Stimulated activated CD8-positive, alpha-beta memory T cell treated with anti-CD3 and anti-CD28 coated beads, Interleukin-7, amount 100 ng/mL, for 24 hours (primary cell): ENCODE data around the gene TOGARAM1.

Experiments used
- DNase-seq: peaks from one replicate; pipeline ENCODE4 v3.0.0-alpha.2; 2020; ENCODE audit warnings: low read depth

Gene TOGARAM1

DNA sequence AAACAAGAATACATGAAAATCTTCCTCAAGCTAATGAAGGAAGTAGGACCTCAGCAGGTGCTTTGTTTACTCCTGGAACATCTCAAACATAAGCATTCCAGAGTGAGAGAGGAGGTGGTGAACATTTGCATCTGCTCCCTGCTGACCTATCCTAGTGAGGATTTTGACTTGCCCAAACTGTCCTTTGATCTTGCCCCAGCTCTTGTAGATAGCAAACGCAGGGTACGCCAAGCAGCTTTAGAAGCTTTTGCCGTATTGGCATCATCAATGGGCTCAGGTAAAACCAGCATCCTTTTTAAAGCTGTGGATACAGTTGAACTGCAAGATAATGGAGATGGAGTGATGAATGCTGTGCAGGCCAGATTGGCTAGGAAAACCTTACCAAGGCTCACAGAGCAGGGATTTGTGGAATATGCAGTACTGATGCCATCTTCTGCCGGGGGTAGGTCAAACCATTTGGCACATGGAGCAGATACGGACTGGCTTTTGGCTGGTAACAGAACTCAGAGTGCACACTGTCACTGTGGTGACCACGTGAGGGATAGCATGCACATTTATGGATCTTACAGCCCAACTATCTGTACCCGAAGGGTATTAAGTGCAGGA lies 1.9 kb downstream of the TOGARAM1 start:
- DNase-seq, result no peak

DNA sequence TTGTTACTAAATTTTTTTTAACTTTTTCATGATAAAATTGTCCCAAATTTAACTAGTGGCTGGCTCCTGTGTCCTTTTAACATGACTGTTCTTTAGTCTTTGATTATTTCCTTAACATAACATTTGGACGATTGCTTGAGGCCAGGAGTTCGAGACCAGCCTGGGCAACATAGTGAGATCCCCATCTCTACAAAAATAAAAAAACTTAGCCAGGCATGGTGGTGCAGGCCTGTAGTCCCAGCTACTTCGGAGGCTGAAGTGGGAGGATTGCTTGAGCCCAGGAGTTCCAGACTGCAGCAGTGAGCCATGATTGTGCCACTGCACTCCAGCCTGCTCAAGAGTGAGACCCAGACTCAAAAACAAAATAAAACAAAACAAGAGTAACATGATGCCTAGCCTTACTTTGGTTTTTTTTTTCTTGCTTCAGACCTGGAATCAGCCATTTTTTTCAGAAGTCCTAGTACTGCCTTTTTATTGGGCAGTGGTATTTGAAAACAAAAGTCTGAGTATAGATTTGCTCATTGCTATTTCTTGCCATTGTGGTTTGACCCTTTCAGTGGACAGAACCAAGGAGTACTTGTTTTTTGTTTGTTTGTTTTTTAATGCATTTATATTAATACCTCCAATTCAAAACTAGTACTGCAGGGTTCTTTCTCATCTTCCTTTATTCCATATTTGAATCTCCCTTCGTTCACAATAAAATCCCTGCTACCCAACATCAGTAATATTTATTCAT lies 4.8 kb downstream of the TOGARAM1 start:
- DNase-seq, result no peak

DNA sequence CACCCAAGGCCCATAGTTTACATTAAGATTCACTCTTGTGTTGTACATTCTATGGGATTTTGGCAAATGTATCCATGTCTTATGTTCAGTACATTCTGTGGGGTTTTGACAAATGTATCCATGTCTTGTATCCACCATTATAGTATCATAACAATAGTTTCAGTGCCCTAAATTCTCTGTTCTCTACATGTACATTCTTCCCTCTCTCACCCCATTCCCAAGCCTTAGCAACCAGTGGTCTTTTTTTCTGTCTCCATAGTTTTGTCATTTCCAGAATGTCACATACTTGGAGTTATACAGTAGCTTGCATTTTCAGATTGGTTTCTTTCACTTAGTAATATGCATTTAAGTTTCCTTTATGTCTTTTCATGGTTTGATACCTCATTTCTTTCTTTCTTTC lies 6.7 kb downstream of the TOGARAM1 start:
- no peak for DNase-seq

- DNase-seq, result no peak
Measured at GRCh38 chr14:44970907-44971306, 8.9 kb downstream of the TOGARAM1 start.

GRCh38 chr14:44971459-44971858 lies 9.5 kb downstream of the TOGARAM1 start:
- no peak for DNase-seq

GRCh38 chr14:44979273-44979672 lies 17.3 kb downstream of the TOGARAM1 start:
- DNase-seq, result no peak

GRCh38 chr14:44979740-44980356 lies 17.9 kb downstream of the TOGARAM1 start:
- DNase-seq, result no peak

DNA sequence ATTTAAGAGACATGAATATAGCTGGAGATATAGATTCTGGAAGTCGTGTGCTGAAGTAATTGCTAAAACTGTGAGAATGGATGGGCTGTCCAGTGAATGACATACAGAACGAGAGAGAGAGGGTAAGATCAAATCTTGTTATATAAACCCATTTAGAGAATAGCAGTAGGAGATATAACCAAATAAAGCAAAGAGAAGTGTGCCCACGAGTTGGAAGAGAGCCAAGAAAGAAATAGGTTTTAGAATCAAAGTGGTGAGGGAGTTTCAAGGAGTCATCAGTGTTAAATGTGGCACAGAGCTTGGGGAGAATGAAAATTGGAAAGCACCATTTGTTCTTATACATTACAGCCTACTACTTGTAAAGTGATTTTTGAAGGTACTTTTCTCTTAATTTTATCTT lies 19.2 kb downstream of the TOGARAM1 start:
- no peak for DNase-seq

DNA sequence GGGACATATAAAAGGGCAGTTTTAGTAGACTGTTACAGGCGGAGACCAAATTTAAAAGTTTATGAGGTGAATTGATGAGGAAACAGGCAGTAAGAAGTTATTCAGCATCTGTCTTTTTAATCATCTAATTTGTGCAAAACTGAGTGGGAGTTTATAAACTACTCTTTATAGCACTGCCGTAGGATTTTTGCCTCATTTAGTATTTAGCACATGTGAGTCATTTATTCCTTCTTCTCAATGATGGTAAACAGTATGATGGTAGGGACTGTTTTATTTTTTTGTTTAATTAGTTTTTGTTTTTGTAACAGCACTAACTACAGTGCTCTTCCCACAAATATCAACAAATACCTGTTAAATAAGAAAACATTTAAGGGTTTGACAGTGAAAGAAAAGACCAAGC lies 20.6 kb downstream of the TOGARAM1 start:
- no peak for DNase-seq

- DNase-seq, result no peak
Measured at GRCh38 chr14:44988694-44989093, 26.7 kb downstream of the TOGARAM1 start.

DNA sequence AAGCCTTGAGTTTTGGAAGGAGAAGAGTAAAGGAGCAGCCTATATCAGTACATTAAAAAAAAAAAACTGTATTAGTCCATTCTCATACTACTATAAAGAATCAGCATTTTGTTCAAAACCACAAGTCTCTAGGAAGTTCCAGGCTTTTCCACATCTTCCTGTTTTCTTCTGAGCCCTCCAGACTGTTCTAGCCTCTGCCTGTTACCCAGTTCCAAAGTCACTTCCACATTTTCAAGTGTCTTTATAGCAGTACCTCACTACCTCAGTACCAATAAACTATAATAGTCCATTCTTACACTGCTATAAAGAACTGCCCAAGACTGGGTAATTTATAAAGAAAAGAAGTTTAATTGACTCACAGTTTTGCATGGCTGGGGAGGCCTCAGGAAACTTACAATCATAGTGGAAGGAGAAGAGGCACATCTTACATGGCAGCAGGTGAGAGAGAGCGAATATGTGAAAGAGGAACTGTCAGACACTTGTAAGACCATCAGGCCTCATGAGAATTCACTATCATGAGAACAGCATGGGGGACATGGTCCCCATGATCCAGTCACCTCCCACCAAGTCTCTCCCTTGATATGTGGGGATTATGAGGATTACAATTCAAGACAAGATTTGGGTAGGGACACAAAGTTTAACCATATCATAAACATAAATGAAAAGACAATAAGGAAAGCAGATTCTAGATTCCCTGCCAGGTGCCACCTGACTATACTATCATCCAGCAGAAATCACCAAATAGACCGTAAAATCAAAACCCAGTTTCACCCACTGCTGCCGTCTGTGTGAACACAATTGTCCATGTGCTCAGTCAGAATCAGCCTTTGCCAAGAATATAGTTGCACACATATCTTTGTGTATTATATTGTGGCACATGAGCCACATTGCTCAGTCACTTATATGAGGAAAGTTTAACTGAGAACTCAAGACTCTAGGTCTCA lies 27.8 kb downstream of the TOGARAM1 start:
- DNase-seq, result no peak

DNA sequence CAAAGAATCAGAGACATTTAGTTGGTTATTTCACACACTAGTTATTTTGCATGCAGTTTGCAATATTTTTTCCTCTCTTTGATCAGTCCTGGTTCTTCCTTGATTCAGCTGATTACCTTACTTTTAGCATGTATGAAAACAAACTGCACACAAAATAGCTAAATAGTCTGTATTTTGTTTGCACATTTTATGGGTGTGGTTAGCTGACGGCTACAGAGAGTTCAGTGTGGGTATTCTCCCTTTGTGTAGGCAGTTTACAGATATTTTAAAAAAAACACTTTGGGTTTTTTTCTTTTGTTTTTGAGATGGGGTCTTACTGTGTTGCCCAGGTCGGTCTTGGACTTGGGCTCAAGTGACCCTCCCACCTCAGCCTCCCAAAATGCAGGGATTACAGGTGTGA lies 28.5 kb downstream of the TOGARAM1 start:
- DNase-seq, result no peak

GRCh38 chr14:44995196-44995595 lies 33.2 kb downstream of the TOGARAM1 start:
- DNase-seq, result no peak

DNA sequence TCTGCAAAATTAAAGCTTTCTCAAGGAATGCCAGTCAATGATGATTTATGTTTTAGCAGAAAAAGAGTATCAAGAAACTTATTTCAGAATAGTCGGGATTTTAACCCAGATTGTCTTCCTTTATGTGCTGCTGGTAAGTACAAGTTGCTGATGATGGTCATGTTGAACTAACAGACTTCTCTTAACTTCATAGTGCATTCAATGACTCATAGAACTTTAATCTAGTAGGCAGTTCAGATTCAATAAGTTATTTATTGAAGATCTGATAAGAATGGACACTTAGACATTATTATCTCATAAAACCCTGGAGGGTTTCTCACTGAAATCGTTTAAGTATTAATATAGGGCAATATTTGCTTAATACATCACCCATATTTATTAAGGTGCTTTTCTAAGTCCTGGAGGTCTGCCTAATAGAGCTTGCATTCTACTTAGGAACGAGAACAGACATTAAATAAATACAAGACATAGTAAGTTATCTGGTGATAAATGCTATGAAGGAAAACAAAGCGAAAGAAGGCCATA lies 33.8 kb downstream of the TOGARAM1 start:
- no peak for DNase-seq

DNA sequence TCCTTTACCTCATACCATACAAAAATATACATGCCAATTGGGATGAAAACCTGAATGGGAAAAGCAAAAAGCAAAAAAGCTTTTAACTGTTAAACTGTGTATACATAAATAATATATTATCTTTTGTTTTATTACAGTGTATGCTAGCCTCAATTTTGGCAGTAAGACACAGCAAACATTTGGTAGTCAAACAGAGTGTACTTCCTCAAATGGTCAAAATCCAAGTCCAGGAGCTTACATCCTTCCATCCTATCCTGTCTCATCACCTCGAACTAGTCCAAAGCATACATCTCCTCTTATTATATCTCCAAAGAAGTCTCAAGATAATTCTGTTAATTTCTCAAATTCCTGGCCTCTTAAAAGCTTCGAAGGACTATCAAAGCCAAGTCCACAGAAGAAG lies 41.9 kb downstream of the TOGARAM1 start:
- DNase-seq, result no peak

GRCh38 chr14:45015133-45015532 lies 53.1 kb downstream of the TOGARAM1 start:
- DNase-seq, result no peak

- no peak for DNase-seq
Measured at GRCh38 chr14:45028107-45028626, 66.2 kb downstream of the TOGARAM1 start.

DNA sequence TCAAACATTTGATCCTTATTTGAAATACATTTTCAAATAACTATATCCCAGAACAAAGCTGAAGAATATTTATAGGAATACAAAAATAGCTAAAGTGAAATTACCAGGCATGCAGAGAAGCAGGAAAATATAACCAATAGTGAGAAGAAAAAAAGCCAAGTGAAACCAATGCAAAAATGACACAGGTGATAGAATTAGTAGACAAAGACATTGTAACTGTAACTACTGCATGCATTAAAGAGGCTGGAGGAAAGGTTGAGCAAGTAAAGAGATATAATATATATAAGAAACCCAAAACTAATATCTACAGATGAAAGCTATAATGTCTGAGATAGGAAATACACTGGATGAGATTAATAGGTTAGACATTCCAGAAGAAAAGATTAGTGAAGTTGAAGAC lies 72.7 kb downstream of the TOGARAM1 start:
- no peak for DNase-seq

DNA sequence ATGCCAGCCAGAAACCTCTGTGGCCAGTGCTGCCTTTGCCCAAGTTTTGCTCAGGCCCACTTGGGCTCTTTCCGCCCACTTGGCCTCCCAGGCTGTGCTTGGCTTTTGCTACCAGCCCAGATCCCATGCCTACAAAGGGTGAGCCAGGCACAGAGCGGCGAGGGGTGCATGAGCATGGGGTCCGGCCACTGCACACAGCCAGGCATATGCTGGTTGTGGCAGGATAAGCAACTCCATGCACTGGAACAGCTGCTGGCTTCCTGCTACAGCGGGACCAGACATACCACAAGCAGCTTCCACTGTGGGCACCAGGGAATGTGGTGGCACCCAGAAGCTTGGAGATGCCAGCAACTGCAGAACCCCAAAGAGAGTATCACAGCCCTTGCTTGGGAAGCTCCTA lies 76.3 kb downstream of the TOGARAM1 start:
- no peak for DNase-seq

DNA sequence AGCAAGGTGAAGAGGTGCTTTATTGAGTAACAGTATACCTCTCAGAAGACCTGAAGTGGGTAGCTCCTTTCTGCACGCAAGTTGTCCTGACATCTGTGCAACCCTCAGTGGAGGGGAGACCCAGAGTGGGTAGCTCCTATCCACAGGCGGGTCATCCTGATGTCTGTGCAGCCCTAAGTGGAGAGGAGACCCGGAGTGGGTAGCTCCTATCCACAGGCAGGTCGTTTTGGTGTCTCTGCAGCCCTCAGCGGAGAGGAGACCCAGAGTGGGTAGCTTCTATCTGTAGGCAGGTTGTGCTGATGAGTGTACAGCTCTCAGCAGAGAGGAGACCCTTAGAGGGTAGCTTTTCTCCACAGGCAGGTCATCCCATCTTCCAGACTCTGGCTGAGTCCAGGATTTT lies 76.9 kb downstream of the TOGARAM1 start:
- DNase-seq, result no peak

GRCh38 chr14:45039390-45039789 lies 77.4 kb downstream of the TOGARAM1 start:
- DNase-seq, result no peak

DNA sequence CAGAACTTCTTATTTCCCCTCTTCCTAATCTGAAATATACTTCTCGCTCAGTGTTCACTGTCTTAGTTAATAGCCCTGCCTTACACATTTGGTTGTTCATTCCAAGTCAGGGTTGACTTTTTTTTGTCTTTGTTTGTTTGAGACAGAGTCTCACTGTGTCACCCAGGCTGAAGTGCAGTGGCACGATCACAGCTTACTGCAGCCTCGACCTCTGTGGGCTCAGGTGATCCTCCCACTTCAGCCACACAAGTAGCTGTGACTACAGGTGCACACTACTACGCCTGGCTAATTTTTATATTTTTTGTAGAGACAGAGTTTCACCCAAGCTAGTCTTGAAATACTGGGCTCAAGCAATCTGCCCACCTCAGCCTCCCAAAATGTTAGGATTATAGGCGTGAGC lies 79.7 kb downstream of the TOGARAM1 start:
- DNase-seq, result no peak
